Lung (tissue), 12 donors: Measurements from ENCODE around the gene TPM2. TPM values are rescaled to one million over a fixed set of nuclear protein-coding genes. Genes with fewer than 3 reads are reported as not detected.

Experiments
- ATAC-seq: fragments of 200-7000 bp; cut with Tn5 transposase; one replicate; pipeline ENCODE4 v1.9.1; 2020; ENCODE audit warnings: moderate number of reproducible peaks; ENCODE audit not compliant: insufficient read depth, low FRiP score
- DNase-seq, 3 donors: peaks; one replicate each; pipeline ENCODE4 v3.0.0-alpha.2; 2013 to 2017
- H3K27ac ChIP-seq, 2 donors: one replicate each; pipeline ENCODE4 v1.5.1; 2013; ENCODE audit warnings: mild to moderate bottlenecking in 2 of 2, moderate library complexity in 2 of 2, control low read depth in 1 of 2, inconsistent platforms in 1 of 2, low read depth in 1 of 2, low read length in 1 of 2
- H3K27me3 ChIP-seq, 3 donors: one replicate each; pipeline ENCODE4 v1.5.1; 2013; ENCODE audit warnings: low read length in 2 of 3; ENCODE audit not compliant: control insufficient read depth in 3 of 3, insufficient read depth in 3 of 3
- H3K36me3 ChIP-seq, 4 donors: one replicate each; pipeline ENCODE4 v1.5.1; 2013; ENCODE audit warnings: low read length in 4 of 4, mild to moderate bottlenecking in 1 of 4, moderate library complexity in 1 of 4; ENCODE audit not compliant: control insufficient read depth in 4 of 4, insufficient read depth in 4 of 4
- H3K4me1 ChIP-seq, 5 donors: one replicate each; pipeline ENCODE4 v1.5.1; 2013; ENCODE audit warnings: low read length in 5 of 5, mild to moderate bottlenecking in 2 of 5, moderate library complexity in 1 of 5; ENCODE audit not compliant: control insufficient read depth in 5 of 5, insufficient read depth in 5 of 5
- H3K4me3 ChIP-seq: one replicate; pipeline ENCODE4 v1.5.1; 2013; ENCODE audit warnings: mild to moderate bottlenecking, control low read depth, moderate library complexity
- H3K9ac ChIP-seq, 2 donors: one replicate each; pipeline ENCODE4 v1.5.1; 2013; ENCODE audit warnings: low read length in 2 of 2, control low read depth in 1 of 2; ENCODE audit not compliant: insufficient read depth in 1 of 2
- H3K9me3 ChIP-seq, 4 donors: one replicate each; pipeline ENCODE4 v1.5.1; 2013; ENCODE audit warnings: low read length in 3 of 4, mild to moderate bottlenecking in 1 of 4, moderate library complexity in 1 of 4; ENCODE audit not compliant: control insufficient read depth in 4 of 4, insufficient read depth in 3 of 4
- WGBS, 2 donors: extraction: QIAGEN DNeasy Blood & Tissue Kit; methylation state at CpG; one replicate each; pipeline ENCODE4 v1.1.7; 2013; 5-methylcytosine and 5-hydroxymethylcytosine counted together
- polyA plus RNA-seq, 2 donors: library from polyadenylated mRNA; stranded (reverse); fragments of 200-250 nt; gene quantifications; one replicate each; pipeline ENCODE4 v1.2.1, GENCODE V29; 2013
- total RNA-seq, 2 donors: library from RNA; depleted of rRNA in 1 of 2; stranded (reverse); fragments of >200 nt in 1 of 2; gene quantifications; one replicate each; pipeline ENCODE4 v1.2.1, GENCODE V29; 2014 to 2021
- TF ChIP-seq, protein P1 (sequence below): IDR thresholded peaks from 2 replicates; pipeline ENCODE4 v1.5.1; 2012; ENCODE audit warnings: mild to moderate bottlenecking; ENCODE audit errors: control extremely low read depth, extremely low read depth
- donor health status: control.
- donor health status: control.
- donor health status: Bipolar disorder and iron deficiency.
- donor health status: healthy.
- donor health status: DM: yes; HTN: yes; CAD: no.

Gene TPM2
- total and polyA plus RNA-seq, 4 donors: 96.0 to 494 (median 209) TPM

DNA sequence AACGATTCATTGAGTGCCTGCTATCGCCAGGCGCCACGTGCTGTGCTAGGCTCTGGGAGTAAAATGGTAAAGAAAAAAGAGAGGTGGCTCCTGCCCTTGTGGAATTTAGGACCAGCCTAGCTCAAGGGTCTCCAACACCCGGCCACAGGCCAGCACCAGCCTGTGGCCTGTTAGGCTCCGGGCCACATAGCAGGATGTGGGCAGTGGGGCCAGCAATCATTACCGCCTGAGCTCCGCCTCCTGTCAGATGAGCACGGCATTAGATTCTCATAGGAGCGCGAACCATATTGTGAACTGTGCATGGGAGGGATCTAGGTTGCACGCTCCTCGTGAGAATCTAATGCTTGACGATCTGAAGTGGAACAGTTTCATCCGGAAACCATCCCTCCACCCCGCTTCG lies 33.4 kb downstream of the TPM2 start:
- peaks cover 0 to 15% (median 3%) of the 10 kb centered on the region in 5 donors for H3K4me1 ChIP-seq
- H3K9ac ChIP-seq: no peak overlapping the region
- 70 to 72% methylated on average over 17 of the region's 17 CpGs for WGBS, 2 donors
- H3K27ac ChIP-seq: no peak overlapping the region
- H3K4me3 ChIP-seq: no peak overlapping the region
- DNase-seq: no peak
- H3K27me3 ChIP-seq: no peaks in the 10 kb centered on the region
- ATAC-seq: no peak
- TF ChIP-seq, protein P1, sequence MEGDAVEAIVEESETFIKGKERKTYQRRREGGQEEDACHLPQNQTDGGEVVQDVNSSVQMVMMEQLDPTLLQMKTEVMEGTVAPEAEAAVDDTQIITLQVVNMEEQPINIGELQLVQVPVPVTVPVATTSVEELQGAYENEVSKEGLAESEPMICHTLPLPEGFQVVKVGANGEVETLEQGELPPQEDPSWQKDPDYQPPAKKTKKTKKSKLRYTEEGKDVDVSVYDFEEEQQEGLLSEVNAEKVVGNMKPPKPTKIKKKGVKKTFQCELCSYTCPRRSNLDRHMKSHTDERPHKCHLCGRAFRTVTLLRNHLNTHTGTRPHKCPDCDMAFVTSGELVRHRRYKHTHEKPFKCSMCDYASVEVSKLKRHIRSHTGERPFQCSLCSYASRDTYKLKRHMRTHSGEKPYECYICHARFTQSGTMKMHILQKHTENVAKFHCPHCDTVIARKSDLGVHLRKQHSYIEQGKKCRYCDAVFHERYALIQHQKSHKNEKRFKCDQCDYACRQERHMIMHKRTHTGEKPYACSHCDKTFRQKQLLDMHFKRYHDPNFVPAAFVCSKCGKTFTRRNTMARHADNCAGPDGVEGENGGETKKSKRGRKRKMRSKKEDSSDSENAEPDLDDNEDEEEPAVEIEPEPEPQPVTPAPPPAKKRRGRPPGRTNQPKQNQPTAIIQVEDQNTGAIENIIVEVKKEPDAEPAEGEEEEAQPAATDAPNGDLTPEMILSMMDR: no peak
- no peaks in the 10 kb centered on the region for H3K9me3 ChIP-seq
- H3K36me3 ChIP-seq: peaks cover 0 to 14% (median 11%) of the 10 kb centered on the region in 4 donors

DNA sequence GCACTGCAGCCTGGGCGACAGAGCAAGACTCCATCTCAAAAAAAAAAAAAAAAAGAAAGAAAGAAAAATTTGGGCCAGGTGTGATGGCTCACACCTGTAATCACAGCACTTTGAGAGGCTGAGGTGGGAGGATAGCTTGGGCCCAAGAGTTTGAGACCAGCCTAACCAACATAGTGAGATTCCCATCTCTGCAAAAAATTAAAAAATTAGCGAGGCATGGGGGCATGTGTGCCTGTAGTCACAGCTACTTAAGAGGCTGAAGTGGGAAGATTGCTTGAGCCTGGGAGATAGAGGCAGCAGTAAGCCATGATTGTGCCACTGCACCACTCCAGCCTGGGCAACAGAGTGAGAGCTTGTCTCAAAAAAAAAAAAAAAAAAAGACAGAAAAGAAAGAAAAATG lies 36.1 kb downstream of the TPM2 start:
- Histone ChIP-seq H3K27me3 (no peaks in the 10 kb centered on the region), H3K27ac (no peak overlapping the region), H3K4me1 (peaks cover 0 to 8% (median 0%) of the 10 kb centered on the region in 5 donors), H3K9me3 (no peaks in the 10 kb centered on the region), H3K9ac (no peak overlapping the region), H3K36me3 (no peaks in the 10 kb centered on the region), H3K4me3 (no peak overlapping the region)
- TF ChIP-seq, protein P1: no peak
- DNase-seq: no peak
- ATAC-seq: no peak
- 94 to 98% methylated on average over 2 of the region's 2 CpGs for WGBS, 2 donors

DNA sequence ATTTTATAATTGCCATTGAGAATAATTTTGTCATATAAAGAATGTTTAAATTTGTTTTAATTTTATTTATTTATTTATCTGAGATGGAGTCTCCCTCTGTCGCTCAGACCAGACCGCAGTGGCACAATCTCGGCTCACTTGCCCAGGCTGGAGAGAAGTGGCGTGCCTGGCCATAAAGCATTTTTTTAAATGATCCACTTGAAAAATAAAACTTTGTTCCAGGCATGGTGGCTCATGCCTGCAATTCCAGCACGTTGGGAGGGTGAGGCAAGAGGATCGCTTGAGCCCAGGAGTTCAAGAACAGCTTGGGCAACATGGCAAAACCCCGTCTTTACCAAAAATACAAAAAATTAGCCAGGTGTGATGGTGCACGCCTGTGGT lies 36.9 kb downstream of the TPM2 start:
- no peak for ATAC-seq
- Histone ChIP-seq H3K4me1 (peaks cover 0 to 8% (median 0%) of the 10 kb centered on the region in 5 donors), H3K27me3 (no peaks in the 10 kb centered on the region), H3K27ac (peak overlapping the region in 1 of 2 donors; percentile 48), H3K9ac (no peak overlapping the region), H3K36me3 (no peaks in the 10 kb centered on the region), H3K4me3 (no peak overlapping the region), H3K9me3 (no peaks in the 10 kb centered on the region)
- 79 to 89% methylated on average over 8 of the region's 8 CpGs for WGBS, 2 donors
- no peak for DNase-seq
- TF ChIP-seq, protein P1: no peak
